Measurements from ENCODE around the gene ANLN. TPM values are rescaled to one million over a fixed set of nuclear protein-coding genes. Genes with fewer than 3 reads are reported as not detected.

The ANLN gene
- total RNA-seq, 1 donor from 2014 or later = 18.4 TPM

- Mint-ChIP-seq H3K4me1 (ENCODE audit: low read depth, unreplicated experiment) (peaks cover 23% of the 10 kb centered on the region), H3K36me3 (ENCODE audit: unreplicated experiment) (no peaks in the 10 kb centered on the region), H3K27me3 (ENCODE audit: unreplicated experiment) (peaks cover 3% of the 10 kb centered on the region), H3K27ac (ENCODE audit: unreplicated experiment) (peak overlapping the region; percentile 36), H3K9me3 (ENCODE audit: unreplicated experiment) (no peaks in the 10 kb centered on the region), H3K4me3 (ENCODE audit: unreplicated experiment) (no peak overlapping the region)
- no peak for TF ChIP-seq CTCF (IDR thresholded peaks at IDR 0.05; ENCODE audit: partially characterized antibody, unreplicated experiment)
- no peak for DNase-seq
Observed at GRCh38 chr7:36393826-36394225, 4.2 kb downstream of the ANLN start.

- H3K27me3 Mint-ChIP-seq (ENCODE audit: unreplicated experiment) = peaks cover under 1% of the 10 kb centered on the region
- no peaks in the 10 kb centered on the region for H3K36me3 Mint-ChIP-seq (ENCODE audit: unreplicated experiment)
- no peak for TF ChIP-seq CTCF (IDR thresholded peaks at IDR 0.05; ENCODE audit: partially characterized antibody, unreplicated experiment)
- no peak overlapping the region for H3K27ac Mint-ChIP-seq (ENCODE audit: unreplicated experiment)
- H3K4me1 Mint-ChIP-seq (ENCODE audit: low read depth, unreplicated experiment) = peaks cover 23% of the 10 kb centered on the region
- H3K9me3 Mint-ChIP-seq (ENCODE audit: unreplicated experiment) = no peaks in the 10 kb centered on the region
- no peak overlapping the region for H3K4me3 Mint-ChIP-seq (ENCODE audit: unreplicated experiment)
- no peak for DNase-seq
Observed at GRCh38 chr7:36395171-36395894, 5.7 kb downstream of the ANLN start.

- no peaks in the 10 kb centered on the region for H3K27me3 Mint-ChIP-seq (ENCODE audit: unreplicated experiment)
- no peaks in the 10 kb centered on the region for H3K9me3 Mint-ChIP-seq (ENCODE audit: unreplicated experiment)
- no peak overlapping the region for H3K27ac Mint-ChIP-seq (ENCODE audit: unreplicated experiment)
- no peak for TF ChIP-seq CTCF (IDR thresholded peaks at IDR 0.05; ENCODE audit: partially characterized antibody, unreplicated experiment)
- DNase-seq = no peak
- peak overlapping the region; percentile 25 for H3K4me3 Mint-ChIP-seq (ENCODE audit: unreplicated experiment)
- H3K36me3 Mint-ChIP-seq (ENCODE audit: unreplicated experiment) = no peaks in the 10 kb centered on the region
- H3K4me1 Mint-ChIP-seq (ENCODE audit: low read depth, unreplicated experiment) = peaks cover 18% of the 10 kb centered on the region
Observed at GRCh38 chr7:36396150-36396549, 6.5 kb downstream of the ANLN start.

- TF ChIP-seq CTCF (IDR thresholded peaks at IDR 0.05; ENCODE audit: partially characterized antibody, unreplicated experiment) = no peak
Observed at GRCh38 chr7:36400036-36400435, 10.4 kb downstream of the ANLN start.

GRCh38 chr7:36400606-36401005, 10.9 kb downstream of the ANLN start:
- Mint-ChIP-seq H3K36me3 (ENCODE audit: unreplicated experiment) (no peaks in the 10 kb centered on the region), H3K27me3 (ENCODE audit: unreplicated experiment) (no peaks in the 10 kb centered on the region), H3K4me3 (ENCODE audit: unreplicated experiment) (no peak overlapping the region), H3K27ac (ENCODE audit: unreplicated experiment) (no peak overlapping the region), H3K9me3 (ENCODE audit: unreplicated experiment) (no peaks in the 10 kb centered on the region), H3K4me1 (ENCODE audit: low read depth, unreplicated experiment) (peaks cover 11% of the 10 kb centered on the region)
- no peak for TF ChIP-seq CTCF (IDR thresholded peaks at IDR 0.05; ENCODE audit: partially characterized antibody, unreplicated experiment)
- DNase-seq = no peak

More at GRCh38 chr7:36400036-36400435, 10.4 kb downstream of the ANLN start:
- H3K9me3 Mint-ChIP-seq (ENCODE audit: unreplicated experiment) = no peaks in the 10 kb centered on the region
- no peak for DNase-seq
- no peak overlapping the region for H3K4me3 Mint-ChIP-seq (ENCODE audit: unreplicated experiment)
- no peaks in the 10 kb centered on the region for H3K36me3 Mint-ChIP-seq (ENCODE audit: unreplicated experiment)
- H3K27ac Mint-ChIP-seq (ENCODE audit: unreplicated experiment) = no peak overlapping the region
- peaks cover 5% of the 10 kb centered on the region for H3K4me1 Mint-ChIP-seq (ENCODE audit: low read depth, unreplicated experiment)
- no peaks in the 10 kb centered on the region for H3K27me3 Mint-ChIP-seq (ENCODE audit: unreplicated experiment)

All from glutamatergic neuron (in vitro differentiated cells).